Activated CD4-positive, CD25-positive, alpha-beta regulatory T cell (primary cell): ENCODE results near the gene C1orf198.

Experiments
- DNase-seq, 4 experiments: peaks; one replicate each; lab custom pipeline; 2025; lab: John Stamatoyannopoulos, UW

The C1orf198 gene

DNA sequence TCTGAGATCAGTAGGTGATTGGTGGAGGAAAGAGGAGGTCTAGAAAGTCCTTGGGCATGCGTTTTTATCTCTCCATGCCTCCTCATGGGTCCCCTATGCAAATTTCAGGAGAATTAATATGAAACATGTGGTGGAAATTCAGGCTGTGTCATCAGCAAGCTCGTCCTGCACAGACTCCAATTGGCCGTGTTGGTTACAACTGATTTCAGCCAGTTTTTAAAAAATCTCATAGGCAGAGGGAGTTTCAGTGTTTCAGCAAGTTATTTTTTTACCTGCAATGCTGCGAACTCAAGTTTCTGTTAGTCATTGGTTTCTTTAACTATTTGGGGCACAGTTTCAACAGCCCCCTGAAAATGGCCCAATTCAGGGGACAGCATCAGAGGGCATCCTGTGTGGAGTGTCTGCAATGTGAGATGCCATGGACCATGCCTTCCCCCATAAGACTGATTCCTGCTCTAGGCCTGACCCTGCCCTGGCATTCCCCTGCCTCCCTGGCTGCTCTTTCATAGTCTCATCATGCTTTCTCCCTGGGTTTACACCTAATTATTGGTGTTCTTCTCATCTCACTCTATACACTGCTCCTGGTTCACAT, 59.9 kb downstream of the C1orf198 start:
- DNase-seq: no peak

DNA sequence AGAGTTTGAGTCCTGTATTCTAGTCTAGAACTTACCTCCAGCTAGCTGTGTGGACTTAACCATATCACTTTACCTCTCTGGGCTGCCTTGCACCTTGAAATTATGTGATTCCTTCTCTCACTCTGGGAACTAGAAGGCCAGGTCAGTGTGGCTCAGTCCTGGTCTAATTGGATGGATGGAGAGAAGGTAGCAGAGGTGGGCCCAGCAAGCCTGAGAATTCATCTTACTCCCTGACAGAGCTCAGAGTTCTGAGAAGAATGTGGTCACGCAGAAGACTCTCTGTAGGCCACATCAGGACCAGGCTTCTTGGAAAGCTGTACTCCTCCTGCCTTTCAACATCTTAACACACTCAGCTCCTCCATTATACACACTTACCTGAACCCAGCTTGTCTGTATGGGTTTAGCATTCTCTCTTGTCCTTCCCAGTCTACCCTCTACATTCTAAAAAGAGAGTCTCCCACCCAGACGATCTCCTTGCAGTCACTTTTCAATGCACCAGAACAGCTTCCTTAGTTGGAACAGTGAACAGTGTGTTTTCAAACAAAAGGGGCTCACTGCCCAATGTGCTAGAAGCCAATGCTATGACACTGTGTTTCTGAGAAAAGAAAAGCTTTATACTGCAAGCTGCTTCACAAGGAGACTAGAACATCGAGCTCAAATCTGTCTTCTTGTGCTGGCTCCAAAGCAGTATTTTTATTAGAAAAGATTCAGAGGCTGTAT, 60.6 kb downstream of the C1orf198 start:
- no peak for DNase-seq

GRCh38 chr1:230807029-230807428, 61.3 kb downstream of the C1orf198 start:
- no peak for DNase-seq

GRCh38 chr1:230806552-230806951, 61.8 kb downstream of the C1orf198 start:
- no peak for DNase-seq

GRCh38 chr1:230804396-230804795, 63.9 kb downstream of the C1orf198 start:
- no peak for DNase-seq

DNA sequence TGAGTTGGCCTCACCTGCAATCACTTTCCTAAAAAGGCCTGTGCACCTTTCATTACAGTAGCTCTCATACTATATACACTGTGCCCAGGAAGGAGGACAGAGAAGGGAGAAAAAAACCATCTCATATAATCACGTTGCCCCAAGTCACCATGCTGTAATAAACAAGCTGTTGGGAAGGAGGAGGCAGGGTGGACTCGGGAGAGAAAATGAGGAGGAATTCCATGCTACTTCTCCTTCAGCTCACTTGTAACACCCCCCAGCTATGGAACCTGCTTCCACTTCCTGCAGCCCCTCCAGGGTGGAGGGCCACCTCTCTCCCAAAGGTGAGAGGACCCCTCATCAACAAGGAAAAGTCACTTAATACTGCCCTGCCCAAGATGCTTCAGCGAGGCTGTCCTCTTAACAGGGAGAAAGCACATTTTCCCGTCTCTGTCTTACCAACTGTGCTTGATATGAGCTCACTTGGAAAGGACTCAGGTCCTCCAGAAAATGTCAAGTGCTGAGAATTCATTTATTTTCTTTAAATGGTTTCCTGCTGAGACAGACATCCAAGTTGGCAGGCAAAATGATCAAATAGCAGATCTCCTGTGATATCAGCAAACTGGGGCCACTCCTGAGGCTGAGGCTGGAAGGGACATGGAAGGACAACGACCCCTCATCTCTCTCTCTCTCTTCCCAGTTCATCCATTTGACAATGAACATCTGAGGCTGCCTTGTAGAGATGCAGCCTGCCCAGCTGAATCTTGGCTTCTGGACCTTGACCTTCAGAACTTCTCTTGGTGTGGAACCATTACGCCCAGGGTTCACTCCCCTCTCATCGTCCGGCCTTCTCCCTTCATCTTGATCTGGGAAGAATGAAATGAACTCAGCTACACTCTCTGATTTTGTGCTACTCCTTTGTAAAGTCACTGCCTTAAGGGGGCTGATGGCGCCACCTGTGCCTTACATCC, 67.2 kb downstream of the C1orf198 start:
- DNase-seq: no peak

DNA sequence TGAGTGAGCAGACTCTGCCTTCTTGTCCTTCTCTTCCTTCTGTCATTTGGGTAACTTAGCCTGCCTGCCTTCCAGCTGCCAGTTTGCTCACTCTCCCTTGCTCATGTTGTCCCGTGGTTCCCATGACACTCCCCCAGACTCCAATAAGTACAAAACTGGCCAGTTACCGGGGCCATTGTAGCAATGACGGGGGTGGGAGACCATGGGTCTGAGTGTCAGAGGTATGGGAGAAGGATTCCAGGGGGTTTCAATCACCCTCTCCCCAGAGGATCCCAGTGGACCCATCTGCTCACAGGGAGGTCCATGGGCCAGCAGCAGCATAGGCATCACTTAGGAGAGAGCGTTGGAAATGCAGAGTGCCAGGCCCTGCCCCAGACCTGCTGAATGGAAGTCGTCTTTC, 69.8 kb downstream of the C1orf198 start:
- DNase-seq: no peak

DNA sequence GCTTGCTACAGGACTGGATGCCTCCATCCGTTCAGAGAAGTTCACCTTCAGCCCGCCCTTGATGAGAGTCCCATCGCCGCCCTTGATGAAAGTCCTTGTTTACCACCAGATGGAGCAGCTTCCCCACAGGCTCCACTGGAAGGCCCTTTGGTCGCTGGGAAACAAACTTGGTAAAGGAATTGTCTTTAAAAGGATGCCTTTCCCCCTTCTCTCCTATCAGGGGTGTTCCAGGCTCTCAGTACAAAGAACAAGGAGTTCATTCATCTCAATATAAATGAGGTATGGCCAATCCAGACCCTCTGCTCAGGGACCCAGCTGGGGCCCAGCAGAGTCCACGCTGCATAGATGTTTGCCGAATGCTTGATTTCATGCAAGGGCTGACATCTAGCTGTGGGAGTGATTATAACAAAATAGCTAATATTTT, 70.4 kb downstream of the C1orf198 start:
- DNase-seq: no peak

- no peak for DNase-seq
Measured at GRCh38 chr1:230797376-230797920, 70.9 kb downstream of the C1orf198 start.

DNA sequence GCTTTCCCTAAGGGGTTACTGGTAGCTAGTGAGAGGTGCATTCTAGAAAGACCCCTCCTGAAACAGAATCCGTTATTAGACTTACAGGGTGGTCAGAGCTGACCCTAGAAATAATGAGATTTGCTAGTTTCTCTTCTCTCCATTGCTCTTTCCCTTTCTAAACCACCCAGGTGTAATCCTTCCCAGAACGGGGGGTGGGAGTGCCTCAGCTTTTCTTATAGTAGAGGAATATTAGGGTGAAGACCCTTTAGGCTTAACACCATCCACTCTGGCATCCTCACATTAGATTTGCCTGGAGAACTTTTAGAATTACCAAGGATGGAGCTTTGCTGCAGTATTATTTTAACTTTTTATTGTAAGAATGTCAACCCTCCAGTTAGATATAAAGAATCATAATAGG, 71.7 kb downstream of the C1orf198 start:
- no peak for DNase-seq

GRCh38 chr1:230794871-230795605, 73.3 kb downstream of the C1orf198 start:
- DNase-seq: no peak

GRCh38 chr1:230794431-230794830, 73.9 kb downstream of the C1orf198 start:
- no peak for DNase-seq

GRCh38 chr1:230793463-230793745, 74.9 kb downstream of the C1orf198 start:
- no peak for DNase-seq

- DNase-seq: no peak
Measured at GRCh38 chr1:230792691-230793462, 75.4 kb downstream of the C1orf198 start.

GRCh38 chr1:230791986-230792564, 76.2 kb downstream of the C1orf198 start:
- no peak for DNase-seq

GRCh38 chr1:230790026-230790425, 78.3 kb downstream of the C1orf198 start:
- no peak for DNase-seq

DNA sequence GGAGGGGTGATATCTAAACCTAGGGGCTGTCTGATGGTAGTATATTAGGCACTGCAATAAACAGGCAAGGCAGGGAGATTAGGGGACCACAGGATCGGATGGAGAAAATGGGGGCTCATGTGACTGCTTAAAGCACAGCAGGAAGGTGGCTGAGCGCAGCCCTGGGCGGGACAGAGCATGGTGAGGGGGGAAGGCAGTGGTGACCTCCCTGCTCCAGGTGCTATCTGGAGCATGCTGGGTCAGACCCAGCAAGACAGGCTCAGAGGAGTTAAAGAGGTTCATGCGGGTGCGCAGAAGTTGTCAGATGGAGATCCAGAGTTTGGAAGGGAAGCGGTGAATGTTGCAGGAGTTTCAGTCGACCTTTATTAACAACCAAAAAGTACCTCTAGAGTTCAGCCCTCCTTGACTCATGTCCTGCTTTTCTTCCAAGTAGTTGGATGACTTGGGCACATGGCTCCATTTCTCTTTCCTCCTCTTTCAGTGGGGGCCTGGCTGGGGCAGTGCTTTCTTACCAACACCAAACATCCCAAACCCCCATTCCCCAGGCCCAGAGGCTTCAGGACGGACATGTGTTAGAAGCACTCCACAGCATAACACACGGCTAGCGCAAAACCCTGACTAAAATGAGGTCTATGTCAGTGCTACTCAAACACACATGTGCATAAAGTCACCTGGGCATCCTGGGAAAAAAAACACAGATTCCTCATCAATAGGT, 79.6 kb downstream of the C1orf198 start:
- DNase-seq: no peak

DNA sequence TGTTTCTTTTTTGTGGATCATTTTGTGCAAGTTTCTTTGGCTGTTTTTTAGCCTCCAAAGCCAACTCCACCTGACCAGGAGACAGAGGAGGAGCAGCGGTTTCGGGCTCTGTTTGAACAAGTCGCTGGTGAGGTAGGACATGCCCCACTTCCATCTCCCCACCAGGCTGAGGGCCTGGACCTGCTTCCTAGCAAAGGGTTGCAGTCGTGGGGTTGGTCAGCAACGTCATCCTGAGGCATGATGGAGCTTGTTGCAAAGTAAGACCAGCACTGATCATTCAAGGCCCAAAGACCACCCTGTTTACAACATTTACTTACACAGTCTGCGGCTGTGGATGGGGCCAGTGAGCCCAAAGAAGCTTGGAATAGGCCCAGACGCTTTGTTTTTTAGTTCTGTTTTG, 80.8 kb downstream of the C1orf198 start:
- DNase-seq: no peak
